Thyroid gland (tissue), 4 donors: Measurements from ENCODE around the gene BCAS3.

Experiments used
- CTCF ChIP-seq, 6 experiments: fragments of 200-600 bp in 3 of 6; fragments of 450-650 bp in 3 of 6; sonication (generic) in 3 of 6; IDR thresholded peaks; one replicate each; pipeline ENCODE4 v1.5.1; 2016 to 2019; ENCODE audit warnings: antibody characterized with exemption in 6 of 6, mild to moderate bottlenecking in 2 of 6, inconsistent platforms in 1 of 6, moderate library complexity in 1 of 6
- POLR2A ChIP-seq, 2 donors: fragments of 450-650 bp; IDR thresholded peaks; one replicate each; pipeline ENCODE4 v1.6.1; 2017; ENCODE audit warnings: antibody characterized with exemption in 2 of 2, mild to moderate bottlenecking in 2 of 2, moderate library complexity in 1 of 2

GRCh38 chr17:60743282-60743681 is 65.6 kb downstream of the BCAS3 start:
- no peak for TF ChIP-seq CTCF (IDR thresholded peaks at IDR 0.05)
- TF ChIP-seq POLR2A (IDR thresholded peaks at IDR 0.05), result no peak
